IMR-90 (cell line): ENCODE data around the gene CHRDL1. TPM values are rescaled to one million over a fixed set of nuclear protein-coding genes. Genes with fewer than 3 reads are reported as not detected.

ENCODE experiments used
- ATAC-seq: fragments of 200-7000 bp; cut with Tn5 transposase; 2 replicates; pipeline ENCODE4 v1.9.1; 2020; ENCODE audit warnings: low read depth, mild to moderate bottlenecking, moderate library complexity
- BruUV-seq: library from RNA; stranded (reverse); fragments of 400-500 nt; replicated peaks from 2 replicates; lab custom pipeline; 2021; lab: Mats Ljungman, UMichigan
- CTCF ChIA-PET: fragments of 300-600 bp; formaldehyde crosslinking; extraction: SDS; loops from one replicate; lab custom pipeline; 2021; ENCODE audit warnings: antibody characterized with exemption; lab: Yijun Ruan, JAX
- POLR2A ChIA-PET: fragments of 300-600 bp; sonication (Branson Sonifier 250); formaldehyde crosslinking; loops from one replicate; lab custom pipeline; 2022; ENCODE audit warnings: antibody characterized with exemption; ENCODE audit not compliant: unreplicated experiment; lab: Charles Lee
- DNase-seq: peaks from one replicate; pipeline ENCODE4 v3.0.0; 2013
- H2AFZ ChIP-seq: replicated peaks from 2 replicates; pipeline ENCODE3; 2013; ENCODE audit warnings: low read length, mild to moderate bottlenecking; ENCODE audit not compliant: poor library complexity
- H2AK5ac ChIP-seq: 2 replicates; pipeline ENCODE4 v1.6.1; 2013; ENCODE audit warnings: low read depth, low read length, inconsistent platforms
- H2AK9ac ChIP-seq: replicated peaks from 2 replicates; pipeline ENCODE3; 2013; ENCODE audit warnings: mild to moderate bottlenecking, low read depth, low read length, moderate library complexity; ENCODE audit not compliant: poor library complexity
- H2BK120ac ChIP-seq: 2 replicates; pipeline ENCODE4 v1.6.1; 2013; ENCODE audit warnings: low read depth, low read length, inconsistent platforms
- H2BK15ac ChIP-seq: 3 replicates; pipeline ENCODE4 v1.6.1; 2013; ENCODE audit warnings: low read depth, low read length, inconsistent platforms
- H2BK20ac ChIP-seq: 2 replicates; pipeline ENCODE4 v1.6.1; 2013; ENCODE audit warnings: low read depth, mild to moderate bottlenecking, inconsistent platforms, low read length, moderate library complexity
- H2BK5ac ChIP-seq: 2 replicates; pipeline ENCODE4 v1.6.1; 2013; ENCODE audit warnings: mild to moderate bottlenecking, low read depth, low read length, inconsistent platforms; ENCODE audit not compliant: poor library complexity, severe bottlenecking
- H3K14ac ChIP-seq: replicated peaks from 2 replicates; pipeline ENCODE4 v1.6.1; 2013; ENCODE audit warnings: low read depth, low read length, inconsistent platforms
- H3K18ac ChIP-seq: 2 replicates; pipeline ENCODE4 v1.6.1; 2013; ENCODE audit warnings: low read depth, low read length, control low read depth
- H3K23ac ChIP-seq: 2 replicates; pipeline ENCODE4 v1.6.1; 2013; ENCODE audit warnings: low read depth, low read length, inconsistent platforms
- H3K27ac ChIP-seq: 2 replicates; pipeline ENCODE4 v1.5.1; 2013; ENCODE audit warnings: mild to moderate bottlenecking, control low read depth, low read length; ENCODE audit not compliant: insufficient read depth
- H3K27me3 ChIP-seq: 2 replicates; pipeline ENCODE4 v1.6.1; 2013; ENCODE audit warnings: low read length; ENCODE audit not compliant: control insufficient read depth, insufficient read depth
- H3K36me3 ChIP-seq: 2 replicates; pipeline ENCODE4 v1.6.1; 2013; ENCODE audit warnings: low read length, mixed read lengths; ENCODE audit not compliant: control insufficient read depth, insufficient read depth
- H3K4ac ChIP-seq: 2 replicates; pipeline ENCODE4 v1.6.1; 2013; ENCODE audit warnings: low read depth, low read length, inconsistent platforms
- H3K4me1 ChIP-seq: 2 replicates; pipeline ENCODE4 v1.6.1; 2013; ENCODE audit warnings: low read length, mixed read lengths; ENCODE audit not compliant: control insufficient read depth, insufficient read depth
- H3K4me2 ChIP-seq: 2 replicates; pipeline ENCODE4 v1.6.1; 2013; ENCODE audit warnings: low read depth, mild to moderate bottlenecking, control low read depth, low read length, moderate library complexity
- H3K4me3 ChIP-seq: 2 replicates; pipeline ENCODE4 v1.5.1; 2013; ENCODE audit warnings: low read depth, mild to moderate bottlenecking, control low read depth, low read length, moderate library complexity; ENCODE audit not compliant: insufficient read depth
- H3K56ac ChIP-seq: 2 replicates; pipeline ENCODE4 v1.6.1; 2013; ENCODE audit warnings: low read length, inconsistent platforms; ENCODE audit not compliant: insufficient read depth; ENCODE audit errors: extremely low read depth
- H3K79me1 ChIP-seq, 2 experiments: 2 replicates each; pipeline ENCODE4 v1.6.1; 2013; ENCODE audit warnings: low read length in 2 of 2, inconsistent platforms in 1 of 2, low read depth in 1 of 2
- H3K9ac ChIP-seq: 2 replicates; pipeline ENCODE4 v1.6.1; 2013; ENCODE audit warnings: low read depth, low read length, control low read depth
- H3K9me1 ChIP-seq: 2 replicates; pipeline ENCODE4 v1.6.1; 2013; ENCODE audit warnings: low read length, inconsistent platforms; ENCODE audit not compliant: insufficient read depth
- H3K9me3 ChIP-seq: 2 replicates; pipeline ENCODE4 v1.6.1; 2013; ENCODE audit warnings: low read length; ENCODE audit not compliant: control insufficient read depth, insufficient read depth
- H4K20me1 ChIP-seq: 2 replicates; pipeline ENCODE4 v1.6.1; 2013; ENCODE audit warnings: low read length, inconsistent platforms; ENCODE audit not compliant: insufficient read depth
- H4K5ac ChIP-seq: 2 replicates; pipeline ENCODE4 v1.6.1; 2013; ENCODE audit warnings: mild to moderate bottlenecking, low read depth, low read length, control low read depth
- H4K8ac ChIP-seq, 2 experiments: 2 replicates each; pipeline ENCODE4 v1.6.1; 2013; ENCODE audit warnings: low read depth in 2 of 2, low read length in 2 of 2, control low read depth in 1 of 2, inconsistent platforms in 1 of 2
- H4K91ac ChIP-seq: 2 replicates; pipeline ENCODE4 v1.6.1; 2013; ENCODE audit warnings: low read depth, low read length, inconsistent platforms; ENCODE audit not compliant: insufficient read depth
- BHLHE40 ChIP-seq: fragments of 150-350 bp; IDR thresholded peaks from 2 replicates; pipeline ENCODE4 v1.6.1; 2016; ENCODE audit warnings: mild to moderate bottlenecking, low read depth, low read length
- CEBPB ChIP-seq: IDR thresholded peaks from 2 replicates; pipeline ENCODE4 v1.6.1; 2012; ENCODE audit warnings: low read depth, low read length, improper control_type of control experiment
- CHD1 ChIP-seq: IDR thresholded peaks from 2 replicates; pipeline ENCODE4 v1.6.1; 2012; ENCODE audit warnings: low read depth, low read length, improper control_type of control experiment
- FOS ChIP-seq: fragments of 150-350 bp; IDR thresholded peaks from 2 replicates; pipeline ENCODE4 v1.6.1; 2016; ENCODE audit warnings: low read depth, low read length
- MAFK ChIP-seq: IDR thresholded peaks from 2 replicates; pipeline ENCODE4 v1.6.1; 2012; ENCODE audit warnings: low read depth, low read length, improper control_type of control experiment
- MAZ ChIP-seq: IDR thresholded peaks from 2 replicates; pipeline ENCODE4 v1.6.1; 2012; ENCODE audit warnings: low read depth, mild to moderate bottlenecking, low read length, improper control_type of control experiment, moderate library complexity, borderline replicate concordance
- MXI1 ChIP-seq: IDR thresholded peaks from 2 replicates; pipeline ENCODE4 v1.6.1; 2012; ENCODE audit warnings: low read depth, mild to moderate bottlenecking, low read length, moderate library complexity, borderline replicate concordance
- POLR2A ChIP-seq: IDR thresholded peaks from 2 replicates; pipeline ENCODE4 v1.6.1; 2012; ENCODE audit warnings: mild to moderate bottlenecking, low read depth, low read length
- RCOR1 ChIP-seq: IDR thresholded peaks from 2 replicates; pipeline ENCODE4 v1.6.1; 2012; ENCODE audit warnings: mild to moderate bottlenecking, low read length, improper control_type of control experiment; ENCODE audit not compliant: insufficient replicate concordance
- RFX5 ChIP-seq: IDR thresholded peaks from 2 replicates; pipeline ENCODE4 v1.8.0; 2012; ENCODE audit warnings: low read depth, mild to moderate bottlenecking, low read length, moderate library complexity
- SMC3 ChIP-seq: fragments of 150-350 bp; IDR thresholded peaks from 2 replicates; pipeline ENCODE4 v1.6.1; 2016; ENCODE audit warnings: low read depth, mild to moderate bottlenecking, antibody characterized with exemption, low read length, moderate library complexity
- WGBS, 2 experiments: methylation state at CpG; one replicate each; pipeline versions ENCODE4 v1.1.5 to v1.1.7; 2013; ENCODE audit warnings: missing lambda C conversion rate in 2 of 2; ENCODE audit not compliant: insufficient read length in 1 of 2; ENCODE audit errors: extremely low coverage in 2 of 2; 5-methylcytosine and 5-hydroxymethylcytosine counted together
- dilution Hi-C: fragments of 300-500 bp; cut with HindIII; formaldehyde crosslinking; loops from one replicate; pipeline ENCODE4 v1.14.3; 2018; ENCODE audit warnings: low sequenced_read_pairs; ENCODE audit not compliant: unreplicated experiment
- in situ Hi-C: fragments of 300-500 bp; cut with MboI; formaldehyde crosslinking; loops from 3 replicates; pipeline ENCODE4 v1.14.3; 2019; ENCODE audit warnings: low sequenced_read_pairs, inconsistent platforms, mixed read lengths
- intact Hi-C: fragments of 100-400 bp; cut with micrococcal nuclease; formaldehyde crosslinking; loops from 2 replicates; pipeline ENCODE4 v1.10.0; 2022
- polyA plus RNA-seq, 3 experiments: library from polyadenylated mRNA; depleted of rRNA; stranded (reverse); fragments of >200 nt; gene quantifications; 2 replicates each; pipeline ENCODE4 v1.2.3, GENCODE V29; 2012; ENCODE audit warnings: low replicate concordance in 1 of 3
- total RNA-seq: library from RNA; depleted of rRNA; stranded (reverse); fragments of >200 nt; gene quantifications from 2 replicates; pipeline ENCODE4 v1.2.3, GENCODE V29; 2012
- TF ChIP-seq, protein P1 (sequence below): fragments of 150-350 bp; IDR thresholded peaks from 2 replicates; pipeline ENCODE4 v1.6.1; 2017; ENCODE audit warnings: mild to moderate bottlenecking, antibody characterized with exemption, low read length, low read depth
- TF ChIP-seq, protein P2 (sequence below): conservative IDR thresholded peaks from 2 replicates; pipeline ENCODE4 v1.5.1; 2012; ENCODE audit warnings: mild to moderate bottlenecking, low read depth, low read length, improper control_type of control experiment
- TF ChIP-seq, protein P3 (sequence below): fragments of 150-350 bp; IDR thresholded peaks from 2 replicates; pipeline ENCODE4 v1.6.1; 2016; ENCODE audit warnings: low read depth, mild to moderate bottlenecking, low read length, moderate library complexity, borderline replicate concordance

CHRDL1 gene
- total and polyA plus RNA-seq, 2 of the 4 experiments (the other 2 are of a cell fraction): 0.36 to 0.58 TPM

DNA sequence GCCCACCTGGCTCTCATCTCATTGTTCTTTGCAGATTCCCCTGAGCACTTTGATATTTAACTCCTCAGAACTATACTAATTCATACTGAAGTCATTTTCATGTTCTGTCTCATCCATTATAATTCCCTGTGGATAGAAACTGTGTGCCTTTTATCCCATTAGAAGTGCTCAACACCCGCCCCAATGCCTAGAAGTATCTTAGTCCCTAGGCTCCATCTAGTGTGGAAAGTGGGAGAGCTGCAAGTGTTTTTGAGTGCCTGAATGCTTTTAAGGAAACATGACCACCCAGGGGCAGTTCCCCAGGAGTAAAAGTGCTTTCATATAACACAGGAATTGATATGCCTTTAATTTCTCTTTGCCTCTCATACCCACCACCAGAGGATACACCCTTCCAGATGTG, 117.0 kb downstream of the CHRDL1 start:
- in situ Hi-C loops: no loop called here
- peaks cover 17% of the 10 kb centered on the region for H3K27me3 ChIP-seq
- H2BK15ac ChIP-seq: no peak overlapping the region
- no TSS peak for BruUV-seq
- H3K4me2 ChIP-seq: no peak overlapping the region
- no peaks in the 10 kb centered on the region for H3K9me3 ChIP-seq
- H2BK20ac ChIP-seq: no peak overlapping the region
- no peak overlapping the region for H2BK120ac ChIP-seq
- H3K14ac ChIP-seq: no peak overlapping the region
- H3K18ac ChIP-seq: no peak overlapping the region
- H4K20me1 ChIP-seq: no peaks in the 10 kb centered on the region
- intact Hi-C loops: no loop called here
- no peaks in the 10 kb centered on the region for H3K9me1 ChIP-seq
- ChIA-PET CTCF (no interaction called here), POLR2A (no interaction called here)
- no peak overlapping the region for H2AK9ac ChIP-seq
- H4K8ac ChIP-seq: no peak overlapping the region
- no peak overlapping the region for H4K5ac ChIP-seq
- no peak overlapping the region for H3K4ac ChIP-seq
- H3K79me1 ChIP-seq: no peaks in the 10 kb centered on the region
- dilution Hi-C loops: no loop called here
- H3K4me3 ChIP-seq: no peak overlapping the region
- WGBS, 2 experiments: no CpG with 5 or more reads among the region's 1 CpG
- no peak overlapping the region for H3K56ac ChIP-seq
- no peak overlapping the region for H2BK5ac ChIP-seq
- no peak for DNase-seq
- no peak overlapping the region for H3K9ac ChIP-seq
- no peak overlapping the region for H2AK5ac ChIP-seq
- H2AFZ ChIP-seq: no peak overlapping the region
- H3K23ac ChIP-seq: no peak overlapping the region
- no peak overlapping the region for H3K27ac ChIP-seq
- no peak overlapping the region for H4K91ac ChIP-seq
- TF ChIP-seq, protein P1, sequence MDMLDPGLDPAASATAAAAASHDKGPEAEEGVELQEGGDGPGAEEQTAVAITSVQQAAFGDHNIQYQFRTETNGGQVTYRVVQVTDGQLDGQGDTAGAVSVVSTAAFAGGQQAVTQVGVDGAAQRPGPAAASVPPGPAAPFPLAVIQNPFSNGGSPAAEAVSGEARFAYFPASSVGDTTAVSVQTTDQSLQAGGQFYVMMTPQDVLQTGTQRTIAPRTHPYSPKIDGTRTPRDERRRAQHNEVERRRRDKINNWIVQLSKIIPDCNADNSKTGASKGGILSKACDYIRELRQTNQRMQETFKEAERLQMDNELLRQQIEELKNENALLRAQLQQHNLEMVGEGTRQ: no peak
- TF ChIP-seq POLR2A (no peak), MAFK (no peak), FOS (no peak), SMC3 (no peak), CHD1 (no peak), MAZ (no peak), RFX5 (no peak), CEBPB (no peak), MXI1 (no peak), RCOR1 (no peak), BHLHE40 (no peak)
- TF ChIP-seq, protein P2, sequence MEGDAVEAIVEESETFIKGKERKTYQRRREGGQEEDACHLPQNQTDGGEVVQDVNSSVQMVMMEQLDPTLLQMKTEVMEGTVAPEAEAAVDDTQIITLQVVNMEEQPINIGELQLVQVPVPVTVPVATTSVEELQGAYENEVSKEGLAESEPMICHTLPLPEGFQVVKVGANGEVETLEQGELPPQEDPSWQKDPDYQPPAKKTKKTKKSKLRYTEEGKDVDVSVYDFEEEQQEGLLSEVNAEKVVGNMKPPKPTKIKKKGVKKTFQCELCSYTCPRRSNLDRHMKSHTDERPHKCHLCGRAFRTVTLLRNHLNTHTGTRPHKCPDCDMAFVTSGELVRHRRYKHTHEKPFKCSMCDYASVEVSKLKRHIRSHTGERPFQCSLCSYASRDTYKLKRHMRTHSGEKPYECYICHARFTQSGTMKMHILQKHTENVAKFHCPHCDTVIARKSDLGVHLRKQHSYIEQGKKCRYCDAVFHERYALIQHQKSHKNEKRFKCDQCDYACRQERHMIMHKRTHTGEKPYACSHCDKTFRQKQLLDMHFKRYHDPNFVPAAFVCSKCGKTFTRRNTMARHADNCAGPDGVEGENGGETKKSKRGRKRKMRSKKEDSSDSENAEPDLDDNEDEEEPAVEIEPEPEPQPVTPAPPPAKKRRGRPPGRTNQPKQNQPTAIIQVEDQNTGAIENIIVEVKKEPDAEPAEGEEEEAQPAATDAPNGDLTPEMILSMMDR: no peak
- TF ChIP-seq, protein P3, sequence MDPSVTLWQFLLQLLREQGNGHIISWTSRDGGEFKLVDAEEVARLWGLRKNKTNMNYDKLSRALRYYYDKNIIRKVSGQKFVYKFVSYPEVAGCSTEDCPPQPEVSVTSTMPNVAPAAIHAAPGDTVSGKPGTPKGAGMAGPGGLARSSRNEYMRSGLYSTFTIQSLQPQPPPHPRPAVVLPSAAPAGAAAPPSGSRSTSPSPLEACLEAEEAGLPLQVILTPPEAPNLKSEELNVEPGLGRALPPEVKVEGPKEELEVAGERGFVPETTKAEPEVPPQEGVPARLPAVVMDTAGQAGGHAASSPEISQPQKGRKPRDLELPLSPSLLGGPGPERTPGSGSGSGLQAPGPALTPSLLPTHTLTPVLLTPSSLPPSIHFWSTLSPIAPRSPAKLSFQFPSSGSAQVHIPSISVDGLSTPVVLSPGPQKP: no peak
- H3K36me3 ChIP-seq: no peaks in the 10 kb centered on the region
- ATAC-seq: no peak
- H3K4me1 ChIP-seq: no peaks in the 10 kb centered on the region
